NAMALWA (cell line): ENCODE results near the gene CD9.
A peak's percentile ranks its signal among the peaks of the same experiment; 100 is the strongest.
"Not testable (repeated sequence)": the region's sequence is repeated elsewhere in the genome, so short reads cannot be mapped to it uniquely, and the experiment has no call there.

Source experiments
- DNase-seq: peaks from one replicate; pipeline ENCODE4 v3.0.0-alpha.2; 2015; ENCODE audit warnings: low spot score

The CD9 gene

GRCh38 chr12:6180268-6181051 is 19.7 kb upstream of the CD9 start:
- no peak for DNase-seq

DNA sequence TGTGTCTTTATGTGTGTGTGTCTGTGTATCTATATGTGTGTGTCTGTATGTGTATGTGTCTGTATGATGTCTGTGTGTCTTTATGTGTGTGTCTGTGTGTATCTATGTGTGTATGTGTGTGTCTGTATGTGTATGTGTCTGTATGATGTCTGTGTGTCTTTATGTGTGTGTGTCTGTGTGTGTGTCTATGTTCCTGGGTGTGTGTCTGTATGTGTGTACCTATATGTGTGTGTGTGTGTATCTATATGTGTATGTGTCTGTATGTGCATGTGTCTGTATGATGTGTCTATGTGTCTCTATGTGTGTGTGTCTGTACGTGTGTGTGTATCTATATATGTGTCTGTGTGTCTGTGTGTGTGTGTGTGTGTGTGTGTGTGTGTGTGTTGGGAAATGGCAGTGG is 19.0 kb upstream of the CD9 start:
- DNase-seq: no peak

DNA sequence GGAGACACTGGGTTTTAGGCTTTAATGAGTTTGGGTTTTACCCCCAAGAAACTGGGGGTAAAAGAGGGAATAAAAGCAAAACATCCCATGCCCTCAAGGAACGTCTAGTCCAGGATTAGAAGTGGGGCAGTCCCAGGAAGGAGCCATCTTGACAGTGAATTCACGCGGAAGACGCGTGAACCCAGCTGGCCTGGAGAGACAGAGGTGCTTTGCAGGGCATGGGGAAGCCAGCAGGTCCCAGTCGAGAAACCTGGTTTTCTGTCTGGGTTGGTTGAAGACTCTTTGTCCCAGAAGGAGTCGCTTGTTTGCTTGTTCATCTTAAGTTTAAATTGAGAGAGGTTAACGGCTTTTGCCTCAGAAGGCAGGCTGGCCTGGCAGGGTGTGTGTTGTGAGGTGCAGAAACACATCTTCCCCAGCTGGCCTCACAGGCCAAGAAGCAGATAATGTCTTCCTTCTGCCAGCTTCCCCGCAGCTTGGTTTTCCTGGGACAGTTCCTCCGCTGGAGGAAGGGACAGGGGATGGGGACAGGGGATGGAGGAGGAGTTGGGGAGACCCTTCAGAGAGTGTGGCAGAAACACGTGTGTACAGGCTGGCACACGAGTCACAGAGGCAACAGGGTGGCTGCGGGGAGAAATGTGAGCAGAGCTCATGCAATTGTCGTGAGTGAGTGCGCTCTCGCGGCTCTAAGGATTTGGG is 18.5 kb upstream of the CD9 start:
- no peak for DNase-seq

GRCh38 chr12:6182279-6182898 is 17.8 kb upstream of the CD9 start:
- DNase-seq: no peak

DNA sequence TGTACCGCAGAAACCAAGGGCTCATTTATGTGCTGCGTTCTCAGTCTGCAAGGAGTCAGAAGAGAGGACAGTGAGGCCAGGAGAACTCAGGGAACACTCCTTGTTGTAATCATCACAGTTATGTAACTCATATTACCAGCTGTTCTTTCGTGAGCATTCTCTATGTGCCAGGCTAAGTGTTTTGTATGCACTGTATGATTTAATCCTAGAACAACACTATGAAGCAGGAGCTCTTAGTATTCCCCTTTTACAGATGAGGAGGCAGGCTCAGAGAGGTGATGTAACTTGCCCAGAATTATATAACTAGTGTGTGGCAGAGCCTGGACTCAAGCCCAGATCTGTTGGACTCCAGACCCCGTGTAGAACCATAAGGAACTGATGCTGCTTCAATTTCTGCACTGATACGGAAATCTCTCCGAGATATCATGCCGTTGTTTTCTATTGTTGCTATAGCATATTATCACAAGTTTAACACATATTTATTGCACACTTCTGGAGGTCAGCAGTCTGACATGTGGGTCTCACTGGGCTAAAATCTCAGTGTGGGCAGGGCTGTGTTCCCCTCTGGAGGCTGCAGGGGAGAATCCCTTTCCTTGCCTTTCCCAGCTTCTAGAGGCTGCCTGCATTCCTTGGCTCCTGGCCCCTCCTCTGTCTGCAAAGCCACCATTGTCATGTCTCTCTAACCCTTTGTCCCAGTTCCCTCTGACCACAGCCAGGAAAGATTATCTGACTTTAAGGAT is 16.3 kb upstream of the CD9 start:
- no peak for DNase-seq

- no peak for DNase-seq
These were observed 14.0 kb upstream of the CD9 start for GRCh38 chr12:6185961-6186827.

DNA sequence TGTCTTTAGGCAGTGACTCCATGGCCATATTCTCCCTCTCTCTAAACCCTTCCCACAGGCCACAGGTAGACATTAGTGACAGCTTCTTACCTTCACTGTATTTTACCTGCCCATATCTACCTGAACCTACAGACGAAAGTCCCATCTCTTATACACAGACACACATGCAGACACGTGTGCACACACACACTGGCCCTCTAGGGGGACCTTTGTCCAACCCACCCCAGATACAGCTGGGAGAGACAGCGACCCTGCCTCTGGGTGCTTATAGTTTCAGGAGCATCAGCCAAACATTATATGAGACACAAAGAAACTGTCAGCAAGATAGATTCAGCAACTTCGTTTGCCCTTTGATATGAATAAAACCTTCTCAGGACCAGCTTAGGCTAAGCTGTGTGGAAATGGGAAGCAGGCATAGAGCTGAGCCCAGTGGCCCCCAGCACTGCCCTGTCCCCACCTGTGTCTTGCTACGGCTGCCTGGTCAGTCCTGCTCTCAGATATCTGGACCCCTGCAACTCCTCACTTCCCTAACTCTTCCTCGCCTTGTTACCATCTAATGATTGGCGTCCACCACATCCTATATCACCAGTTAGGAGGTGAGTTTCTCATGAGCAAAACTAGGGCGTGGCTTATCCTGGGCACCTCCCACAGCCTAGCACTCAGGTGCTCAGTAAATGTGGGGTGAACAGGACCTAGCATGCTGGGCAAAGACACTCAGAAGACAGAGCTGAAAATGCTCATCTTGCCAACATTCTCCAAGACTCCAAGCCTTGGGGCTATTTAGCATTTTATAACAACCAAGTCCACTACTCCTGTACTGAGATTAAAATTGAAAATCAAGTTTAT is 12.0 kb upstream of the CD9 start:
- DNase-seq: no peak

DNA sequence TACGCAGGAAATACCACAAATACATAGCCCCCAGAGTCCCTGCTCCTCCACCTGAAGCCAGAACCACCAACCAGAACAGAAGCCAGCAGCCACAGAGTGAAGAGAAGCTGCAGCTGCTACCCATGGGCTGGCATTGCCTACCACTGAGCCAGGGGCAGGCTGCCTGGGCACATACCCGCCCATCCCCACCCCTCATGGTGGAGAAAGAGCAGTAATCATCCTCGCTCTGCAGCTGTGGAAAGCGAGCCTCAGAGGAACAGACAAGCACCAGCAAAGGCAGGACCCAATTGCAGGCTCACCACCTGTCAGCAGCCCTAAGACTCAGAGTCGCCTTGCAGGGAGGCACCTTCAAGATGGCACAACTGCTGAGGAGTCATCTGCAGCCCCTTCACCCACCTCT is 11.2 kb upstream of the CD9 start:
- DNase-seq: no peak

- DNase-seq: not testable (repeated sequence)
These were observed 10.1 kb upstream of the CD9 start for GRCh38 chr12:6189952-6190598.

DNA sequence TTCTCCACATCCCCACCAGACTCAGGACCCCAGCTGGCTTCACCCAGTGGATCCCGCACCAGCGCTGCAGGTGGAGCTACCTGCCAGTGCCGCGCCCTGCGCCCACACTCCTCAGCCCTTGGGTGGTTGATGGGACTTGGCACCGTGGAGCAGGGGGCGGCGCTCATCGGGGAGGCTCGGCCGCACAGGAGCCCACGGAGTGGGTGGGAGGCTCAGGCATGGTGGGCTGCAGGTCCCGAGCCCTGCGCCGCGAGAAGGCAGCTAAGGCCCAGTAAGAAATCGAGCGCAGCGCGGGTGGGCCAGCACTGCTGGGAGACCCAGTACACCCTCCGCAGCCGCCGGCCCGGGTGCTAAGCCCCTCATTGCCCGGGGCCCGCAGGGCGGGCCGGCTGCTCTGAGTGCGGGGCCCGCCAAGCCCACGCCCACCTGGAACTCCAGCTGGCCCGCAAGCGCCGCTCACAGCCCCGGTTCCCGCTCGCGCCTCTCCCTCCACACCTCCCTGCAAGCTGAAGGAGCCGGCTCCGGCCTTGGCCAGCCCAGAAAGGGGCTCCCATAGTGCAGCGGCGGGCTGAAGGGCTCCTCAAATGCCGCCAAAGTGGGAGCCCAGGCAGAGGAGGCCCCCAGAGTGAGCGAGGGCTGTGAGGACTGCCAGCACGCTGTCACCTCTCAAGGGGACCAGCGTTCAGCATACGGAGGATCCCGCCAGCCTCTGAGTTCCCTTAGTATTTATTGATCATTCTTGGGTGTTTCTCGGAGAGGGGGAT is 9.3 kb upstream of the CD9 start:
- DNase-seq: not testable (repeated sequence)

DNA sequence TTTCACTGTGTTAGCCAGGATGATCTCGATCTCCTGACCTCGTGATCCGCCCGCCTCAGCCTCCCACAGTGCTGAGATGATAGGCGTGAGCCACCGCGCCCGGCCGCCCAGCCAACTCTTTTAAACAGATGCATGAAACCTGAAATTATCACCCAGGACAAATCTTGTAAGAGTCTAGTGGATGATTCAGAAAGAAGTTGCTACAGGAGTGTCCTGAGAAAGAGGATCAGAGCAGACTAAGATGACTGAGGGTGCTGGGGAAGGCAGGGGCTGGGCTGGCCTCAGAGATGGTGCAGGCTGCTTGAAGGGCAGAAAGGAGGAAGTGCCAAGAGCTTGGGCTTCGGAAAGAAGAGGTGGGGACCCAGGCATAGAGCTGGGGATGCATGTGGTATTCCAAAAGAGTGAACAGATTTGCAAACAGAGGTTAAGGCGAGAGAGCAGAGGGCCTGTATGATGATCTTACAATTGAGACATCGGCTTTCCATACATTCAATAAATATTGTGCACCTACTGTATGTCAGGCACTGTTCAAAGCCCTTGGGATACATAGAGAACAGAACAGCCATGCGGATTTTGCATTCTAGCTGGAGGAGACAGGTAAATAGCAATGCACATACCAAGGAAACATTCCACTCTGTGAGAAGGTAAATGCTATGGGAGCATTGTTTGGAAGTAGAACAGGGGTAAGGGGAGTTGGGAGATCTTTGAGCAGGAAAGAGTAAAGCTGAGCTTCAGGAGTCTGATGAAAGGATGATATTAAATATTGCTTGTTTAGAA is 7.4 kb upstream of the CD9 start:
- DNase-seq: no peak

DNA sequence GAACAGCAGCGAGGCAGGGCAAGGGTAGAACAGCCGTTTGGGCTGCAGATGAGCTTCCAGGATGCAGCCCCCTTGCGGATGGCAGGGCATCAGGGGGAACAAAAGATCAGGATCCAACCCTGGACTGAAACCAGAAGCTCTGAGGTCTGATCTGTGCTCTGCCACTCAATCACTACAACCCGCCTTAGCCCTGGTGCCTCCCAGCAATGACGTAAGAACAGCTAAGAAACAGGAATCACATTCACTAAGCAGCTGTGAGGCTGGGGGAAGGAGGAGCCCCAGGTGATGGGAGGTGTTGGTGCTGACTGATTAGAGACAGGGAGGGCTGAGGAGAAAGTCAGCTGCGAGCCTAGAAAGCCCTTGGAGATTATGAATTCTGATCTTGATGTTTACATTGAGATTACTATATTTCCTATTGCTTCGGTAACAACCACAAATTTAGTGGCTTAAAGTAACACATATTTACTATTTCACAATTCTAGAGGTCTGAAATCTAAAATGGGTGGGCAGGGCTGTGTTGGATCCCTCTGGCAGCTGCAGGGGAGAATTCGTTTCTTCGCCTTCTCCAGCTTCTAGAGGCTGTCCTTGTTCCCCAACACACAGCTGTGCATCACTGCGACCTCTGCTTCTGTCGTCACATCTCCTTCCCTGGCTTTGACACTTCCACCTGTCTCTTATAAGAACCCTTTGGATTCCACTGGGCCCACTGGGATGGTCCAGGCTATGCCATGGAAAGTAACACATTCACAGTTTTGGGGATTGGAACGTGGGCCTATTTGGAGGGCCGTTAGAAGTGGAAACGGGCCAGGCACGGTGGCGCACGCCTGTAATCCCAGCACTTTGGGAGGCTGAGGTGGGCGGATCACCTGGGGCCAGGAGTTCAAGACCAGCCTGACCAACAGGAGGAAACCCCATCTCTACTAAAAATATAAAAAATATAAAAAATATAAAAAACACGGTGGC is 6.1 kb upstream of the CD9 start:
- peak; percentile 78 for DNase-seq

DNA sequence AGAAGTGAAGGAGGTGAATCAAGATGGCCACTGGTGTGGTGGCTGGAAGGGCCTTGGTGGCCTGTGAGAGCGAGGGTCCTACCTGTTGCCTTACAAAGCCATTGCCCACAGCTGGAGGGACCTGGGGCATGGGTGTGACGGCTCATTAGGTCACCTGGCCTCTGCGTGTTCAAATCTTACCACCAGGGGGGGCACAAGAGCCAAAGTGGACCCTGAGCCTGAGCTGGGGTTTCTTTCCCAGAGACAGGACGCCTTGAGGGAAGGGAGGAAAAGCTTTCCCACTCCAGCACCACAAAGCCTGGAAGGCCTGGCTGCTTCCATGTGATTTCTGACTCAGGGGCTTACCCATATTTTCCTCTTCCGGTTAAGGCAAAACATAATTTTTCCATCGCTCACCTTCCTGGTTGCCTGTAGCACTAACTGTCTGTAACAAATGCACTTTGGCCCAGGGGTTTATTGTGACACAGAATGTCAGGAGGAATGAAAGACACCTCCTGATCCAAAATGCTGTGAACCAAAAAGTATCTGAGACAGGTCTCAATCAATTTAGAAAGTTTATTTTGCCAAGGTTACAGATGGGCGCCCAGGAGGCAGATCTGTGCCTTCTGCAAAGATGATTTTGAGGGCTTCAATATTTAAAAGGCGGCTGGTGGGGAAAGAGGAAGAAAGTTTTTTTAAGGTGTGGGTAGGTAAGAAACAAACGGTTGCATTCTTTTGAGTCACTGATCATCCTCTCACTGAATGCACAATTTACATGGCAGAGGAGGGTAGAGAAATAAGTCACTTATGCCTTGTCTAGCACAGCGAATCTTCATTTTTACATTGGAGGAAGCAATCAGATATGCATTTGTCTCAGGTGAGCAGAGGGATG is 4.3 kb upstream of the CD9 start:
- DNase-seq: peak; percentile 84

- no peak for DNase-seq
These were observed 2.1 kb upstream of the CD9 start for GRCh38 chr12:6198051-6198450.

GRCh38 chr12:6198556-6198955 is 1.6 kb upstream of the CD9 start:
- DNase-seq: no peak

GRCh38 chr12:6198985-6199530 is 1.1 kb upstream of the CD9 start:
- DNase-seq: no peak
